HFF-Myc (cell line): ENCODE data around the gene TIMM44.

ENCODE experiments used
- DNase-seq: peaks from one replicate; pipeline ENCODE4 v3.0.0-alpha.2; 2011; ENCODE audit warnings: low read depth; ENCODE audit errors: extremely low read depth
- H3K4me3 ChIP-seq: replicated peaks from 2 replicates; pipeline ENCODE4 v1.5.1; 2011; ENCODE audit warnings: low read depth, mild to moderate bottlenecking, control low read depth, low read length
- TF ChIP-seq, protein P1 (sequence below): IDR thresholded peaks from 2 replicates; pipeline ENCODE4 v1.5.1; 2012; ENCODE audit warnings: mild to moderate bottlenecking, low read depth, low read length, control low read depth; ENCODE audit errors: missing control alignments

TIMM44 gene

DNA sequence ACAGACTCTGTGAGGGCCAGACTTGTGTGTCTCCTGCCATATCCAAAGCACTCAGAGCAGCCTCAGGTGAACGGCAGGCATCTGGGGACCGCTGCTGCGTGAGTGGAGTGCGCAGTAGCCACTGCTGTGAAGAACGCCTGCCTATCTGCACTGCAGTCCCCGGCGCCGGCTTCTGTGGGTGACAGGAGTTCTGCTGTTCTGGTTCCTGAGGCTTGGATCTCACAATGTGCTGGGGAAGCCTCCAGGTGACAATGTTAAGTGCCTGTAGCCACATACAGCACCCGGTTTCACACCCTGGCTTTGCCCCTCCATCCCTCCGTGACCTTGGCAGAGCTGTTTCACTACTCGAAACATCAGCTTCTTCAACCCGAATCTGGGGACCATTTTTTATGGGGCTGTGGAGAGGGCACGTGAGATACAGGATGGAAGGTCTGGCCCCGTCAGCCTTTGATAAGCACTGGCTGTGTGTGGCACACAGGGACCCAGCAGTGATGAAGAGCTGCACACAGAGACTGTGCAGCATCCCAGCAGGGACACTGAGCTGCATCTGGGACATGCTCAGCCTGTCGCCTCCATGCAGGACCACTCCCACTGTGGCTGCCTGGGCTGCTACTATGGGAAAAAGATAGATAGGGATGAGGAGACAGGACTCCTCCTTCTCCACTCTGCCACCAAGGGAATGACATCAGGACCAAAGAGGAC lies 33.7 kb upstream of the TIMM44 start:
- no peak for DNase-seq
- TF ChIP-seq, protein P1, sequence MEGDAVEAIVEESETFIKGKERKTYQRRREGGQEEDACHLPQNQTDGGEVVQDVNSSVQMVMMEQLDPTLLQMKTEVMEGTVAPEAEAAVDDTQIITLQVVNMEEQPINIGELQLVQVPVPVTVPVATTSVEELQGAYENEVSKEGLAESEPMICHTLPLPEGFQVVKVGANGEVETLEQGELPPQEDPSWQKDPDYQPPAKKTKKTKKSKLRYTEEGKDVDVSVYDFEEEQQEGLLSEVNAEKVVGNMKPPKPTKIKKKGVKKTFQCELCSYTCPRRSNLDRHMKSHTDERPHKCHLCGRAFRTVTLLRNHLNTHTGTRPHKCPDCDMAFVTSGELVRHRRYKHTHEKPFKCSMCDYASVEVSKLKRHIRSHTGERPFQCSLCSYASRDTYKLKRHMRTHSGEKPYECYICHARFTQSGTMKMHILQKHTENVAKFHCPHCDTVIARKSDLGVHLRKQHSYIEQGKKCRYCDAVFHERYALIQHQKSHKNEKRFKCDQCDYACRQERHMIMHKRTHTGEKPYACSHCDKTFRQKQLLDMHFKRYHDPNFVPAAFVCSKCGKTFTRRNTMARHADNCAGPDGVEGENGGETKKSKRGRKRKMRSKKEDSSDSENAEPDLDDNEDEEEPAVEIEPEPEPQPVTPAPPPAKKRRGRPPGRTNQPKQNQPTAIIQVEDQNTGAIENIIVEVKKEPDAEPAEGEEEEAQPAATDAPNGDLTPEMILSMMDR = no peak
- H3K4me3 ChIP-seq = no peak overlapping the region

DNA sequence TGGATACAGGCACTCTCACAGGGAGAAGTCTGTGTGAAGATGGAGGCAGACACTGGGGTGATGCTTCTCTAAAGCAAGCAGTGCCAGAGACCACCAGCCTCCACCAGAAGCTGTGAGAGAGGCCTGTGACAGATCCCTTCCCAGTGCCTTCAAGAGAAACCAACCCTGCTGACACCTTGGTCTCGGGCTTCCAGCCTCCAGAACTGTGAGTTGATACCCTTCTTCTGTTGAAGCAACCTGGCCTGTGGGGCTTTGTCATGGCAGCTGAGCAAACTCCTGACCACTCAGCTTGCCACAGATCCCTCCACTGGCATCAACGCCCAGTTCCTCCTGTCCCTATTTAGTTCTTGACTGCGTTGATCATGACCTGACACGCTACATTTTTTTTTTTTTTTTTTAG lies 33.0 kb upstream of the TIMM44 start:
- TF ChIP-seq, protein P1 = no peak
- DNase-seq = no peak
- H3K4me3 ChIP-seq = no peak overlapping the region

DNA sequence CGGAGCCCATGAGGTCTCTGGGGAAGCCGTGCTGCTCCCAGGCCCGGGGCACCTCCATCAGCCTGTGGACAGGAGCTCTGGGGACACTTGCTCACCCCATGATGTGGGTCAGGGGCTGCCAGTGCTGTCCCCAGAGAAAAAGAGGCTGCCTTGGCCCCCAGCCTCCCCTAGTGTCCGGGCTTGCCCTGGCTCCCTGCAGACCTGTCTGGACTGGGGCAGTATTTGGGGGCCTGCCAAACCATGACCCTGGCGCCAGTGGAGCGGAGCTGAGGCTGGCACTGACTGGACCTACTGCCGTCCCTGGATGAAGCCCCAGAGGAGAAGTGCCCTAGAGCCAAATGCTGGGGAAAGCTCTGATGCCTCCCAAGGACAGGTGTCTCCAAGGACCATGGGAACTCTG lies 31.6 kb upstream of the TIMM44 start:
- TF ChIP-seq, protein P1 = no peak
- H3K4me3 ChIP-seq = no peak overlapping the region
- no peak for DNase-seq

DNA sequence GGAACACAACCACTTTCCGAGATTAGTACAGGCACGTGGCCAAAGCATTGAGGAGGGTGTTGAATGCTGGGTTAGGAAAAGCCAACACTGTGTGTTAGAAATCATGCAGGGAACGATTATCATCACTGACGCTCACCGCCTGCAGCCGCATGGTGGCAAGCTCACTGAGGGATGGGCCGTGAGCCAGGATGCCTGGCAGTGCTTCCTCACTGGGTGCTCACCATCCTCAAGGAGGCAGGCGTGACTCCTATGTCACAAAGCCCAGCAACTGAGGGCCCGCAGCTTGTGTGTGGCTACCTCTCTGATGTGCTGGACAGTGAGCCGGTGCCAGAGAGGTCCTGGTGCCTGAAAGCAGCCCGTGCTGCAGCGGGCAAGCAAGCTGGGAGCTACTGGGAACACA lies 30.4 kb upstream of the TIMM44 start:
- TF ChIP-seq, protein P1 = no peak
- H3K4me3 ChIP-seq = no peak overlapping the region
- DNase-seq = no peak

DNA sequence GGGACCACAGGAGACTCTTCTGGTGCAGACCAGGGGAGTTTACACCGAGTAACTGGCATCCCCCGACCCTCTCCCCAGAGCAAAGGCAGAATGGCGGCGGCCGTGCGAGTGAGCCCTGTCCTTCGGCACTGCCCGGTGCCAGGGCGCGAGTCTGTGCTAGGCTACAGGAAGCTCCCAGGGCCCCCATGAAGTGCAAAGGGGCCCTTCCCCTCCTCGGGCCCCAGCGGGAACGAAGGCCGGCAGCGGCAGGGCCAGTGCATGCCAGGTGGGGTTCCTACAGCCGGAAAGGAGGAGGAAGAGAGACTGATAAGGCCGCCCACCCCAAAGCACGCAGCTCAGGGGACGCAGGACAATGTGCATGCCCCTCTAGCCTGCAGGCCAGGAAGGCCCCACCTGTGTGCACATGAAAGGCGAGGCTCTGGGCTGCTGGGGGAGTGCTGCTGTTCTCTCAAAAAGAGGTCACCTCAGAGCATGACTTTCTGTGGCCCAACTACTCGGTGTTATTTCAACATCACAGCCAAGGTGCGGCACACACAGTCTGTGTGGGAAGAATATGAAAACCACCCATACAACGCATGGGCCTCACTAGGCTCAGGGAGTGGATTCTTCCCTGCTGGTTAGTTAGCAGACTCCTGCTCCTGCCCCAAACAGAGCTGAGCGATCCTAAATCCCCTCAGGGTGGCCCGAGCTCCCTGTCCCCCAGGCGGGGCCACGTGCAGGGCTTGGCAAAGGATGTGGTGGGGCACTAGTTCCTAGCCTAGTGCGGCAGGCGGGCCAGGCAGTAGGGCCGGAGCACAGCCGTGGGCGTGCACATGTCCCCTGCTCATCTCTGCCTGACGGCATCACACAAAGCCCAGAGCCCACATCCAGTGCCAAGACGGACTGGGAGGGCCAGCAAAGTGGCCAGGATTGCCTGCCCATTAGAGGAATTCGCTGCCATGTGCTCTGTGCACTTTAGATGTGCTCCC lies 28.4 kb upstream of the TIMM44 start:
- H3K4me3 ChIP-seq = no peak overlapping the region
- TF ChIP-seq, protein P1 = no peak
- no peak for DNase-seq

DNA sequence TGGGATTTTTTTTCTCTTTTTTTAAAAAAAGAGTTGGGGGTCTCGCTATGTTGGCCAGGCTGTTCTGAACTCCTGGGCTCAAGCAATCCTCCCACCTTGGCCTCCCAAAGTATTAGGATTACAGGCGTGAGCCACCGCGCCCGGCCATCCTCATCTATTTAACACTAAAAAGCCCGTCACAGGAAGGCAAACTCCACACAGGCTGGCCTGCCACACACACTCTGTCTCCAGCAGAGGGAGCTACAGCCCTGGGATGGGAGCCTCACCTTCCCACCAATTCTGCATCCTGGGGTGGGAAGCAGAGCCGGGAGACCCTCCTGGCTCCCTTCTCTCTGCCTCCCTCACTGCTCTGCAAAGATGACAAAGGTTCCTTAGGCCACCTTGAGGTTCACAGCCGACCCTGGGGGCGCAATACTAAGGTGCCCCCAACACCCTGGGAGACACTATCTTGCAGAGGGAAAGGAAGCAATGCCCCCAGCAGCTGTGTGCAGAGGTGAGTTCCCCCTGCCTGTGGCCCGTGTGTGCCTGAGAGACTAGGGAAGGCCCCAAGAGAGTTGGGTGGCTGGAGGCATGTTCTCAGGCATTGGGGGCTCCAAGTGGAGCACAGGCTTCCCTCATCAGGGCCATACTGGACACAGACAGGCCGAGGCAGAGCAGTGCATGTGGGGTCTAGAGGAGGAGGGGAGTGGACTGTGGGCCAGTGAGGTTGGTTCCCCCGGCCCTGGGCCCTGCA lies 27.4 kb upstream of the TIMM44 start:
- TF ChIP-seq, protein P1 = peak; percentile 90
- H3K4me3 ChIP-seq = no peak overlapping the region
- DNase-seq = no peak
